HEK293 (cell line): Measurements from ENCODE around the gene NUFIP1.
"Not testable (repeated sequence)": the region's sequence is repeated elsewhere in the genome, so short reads cannot be mapped to it uniquely, and the experiment has no call there.

ENCODE experiments used
- CTCF ChIA-PET: fragments of 350-600 bp; formaldehyde crosslinking; extraction: SDS; loops from one replicate; lab custom pipeline; 2021; ENCODE audit warnings: antibody characterized with exemption; lab: Yijun Ruan, JAX
- POLR2A ChIA-PET: fragments of 300-600 bp; formaldehyde crosslinking; extraction: SDS; loops from one replicate; lab custom pipeline; 2020; ENCODE audit warnings: antibody characterized with exemption, inconsistent platforms; lab: Yijun Ruan, JAX
- H3K27ac ChIP-seq: fragments of 200-500 bp; sonication (Bioruptor generic); 2 replicates; pipeline ENCODE4 v1.5.1; 2014; ENCODE audit warnings: low read depth, low read length, control low read depth, inconsistent platforms; ENCODE audit errors: extremely low read depth
- H3K36me3 ChIP-seq, 2 experiments: fragments of 200-500 bp in 1 of 2; sonication (Bioruptor generic) in 1 of 2; 1 replicate in 1 of 2; 2 replicates in 1 of 2; pipeline ENCODE4 v1.5.1; 2014 to 2017; ENCODE audit warnings: inconsistent platforms in 2 of 2, low read length in 2 of 2; ENCODE audit not compliant: control insufficient read depth in 2 of 2, insufficient read depth in 1 of 2
- H3K4me1 ChIP-seq: fragments of 200-500 bp; sonication (Bioruptor generic); 2 replicates; pipeline ENCODE4 v1.5.1; 2014; ENCODE audit warnings: mild to moderate bottlenecking, low read length, inconsistent platforms; ENCODE audit not compliant: control insufficient read depth, insufficient read depth
- H3K4me3 ChIP-seq: 2 replicates; pipeline ENCODE4 v1.5.1; 2011; ENCODE audit warnings: low read depth, mild to moderate bottlenecking, control low read depth, low read length, moderate library complexity
- H3K9me3 ChIP-seq: fragments of 200-500 bp; sonication (Bioruptor generic); 2 replicates; pipeline ENCODE4 v1.5.1; 2014; ENCODE audit warnings: low read depth, low read length, inconsistent platforms; ENCODE audit not compliant: control insufficient read depth, insufficient read depth
- BCL11A ChIP-seq: fragments of 450-650 bp; formaldehyde crosslinking; IDR thresholded peaks from 2 replicates; pipeline ENCODE4 v1.5.1; 2016; ENCODE audit warnings: low read depth, missing biosample characterization, missing genetic modification characterization
- KLF9 ChIP-seq: fragments of 450-650 bp; formaldehyde crosslinking; IDR thresholded peaks from 2 replicates; pipeline ENCODE4 v1.5.1; 2016; ENCODE audit warnings: missing biosample characterization, missing genetic modification characterization, low read depth
- SALL2 ChIP-seq: fragments of 450-650 bp; formaldehyde crosslinking; IDR thresholded peaks from 2 replicates; pipeline ENCODE4 v1.5.0; 2017; ENCODE audit warnings: missing biosample characterization, mild to moderate bottlenecking, missing genetic modification characterization, borderline replicate concordance
- SCRT1 ChIP-seq: fragments of 450-650 bp; formaldehyde crosslinking; IDR thresholded peaks from 2 replicates; pipeline ENCODE4 v1.5.1; 2016; ENCODE audit warnings: missing biosample characterization, missing genetic modification characterization, borderline replicate concordance
- SP7 ChIP-seq: fragments of 450-650 bp; formaldehyde crosslinking; IDR thresholded peaks from 2 replicates; pipeline ENCODE4 v1.5.1; 2016; ENCODE audit warnings: missing biosample characterization, missing genetic modification characterization
- ZBTB17 ChIP-seq: fragments of 450-650 bp; formaldehyde crosslinking; IDR thresholded peaks from 2 replicates; pipeline ENCODE4 v1.5.1; 2016; ENCODE audit warnings: missing biosample characterization, missing genetic modification characterization
- ZNF133 ChIP-seq: fragments of 450-650 bp; formaldehyde crosslinking; IDR thresholded peaks from 2 replicates; pipeline ENCODE4 v1.5.1; 2016; ENCODE audit warnings: missing biosample characterization, missing genetic modification characterization
- ZNF146 ChIP-seq: fragments of 450-650 bp; formaldehyde crosslinking; IDR thresholded peaks from 2 replicates; pipeline ENCODE4 v1.5.1; 2016; ENCODE audit warnings: missing biosample characterization, missing genetic modification characterization
- ZNF558 ChIP-seq: fragments of 450-650 bp; formaldehyde crosslinking; IDR thresholded peaks from 2 replicates; pipeline ENCODE4 v1.5.1; 2016; ENCODE audit warnings: missing biosample characterization, missing genetic modification characterization
- ZNF623 ChIP-seq: fragments of 450-650 bp; formaldehyde crosslinking; IDR thresholded peaks from 2 replicates; pipeline ENCODE4 v1.5.1; 2016; ENCODE audit warnings: missing biosample characterization, missing genetic modification characterization
- ZNF654 ChIP-seq: fragments of 450-650 bp; formaldehyde crosslinking; IDR thresholded peaks from 2 replicates; pipeline ENCODE4 v1.5.1; 2016; ENCODE audit warnings: low read depth, missing biosample characterization, missing genetic modification characterization
- ZNF747 ChIP-seq: fragments of 450-650 bp; formaldehyde crosslinking; IDR thresholded peaks from 2 replicates; pipeline ENCODE4 v1.5.1; 2016; ENCODE audit warnings: missing biosample characterization, missing genetic modification characterization
- ZNF76 ChIP-seq: fragments of 450-650 bp; formaldehyde crosslinking; IDR thresholded peaks from 2 replicates; pipeline ENCODE4; 2016; ENCODE audit warnings: low read depth, missing biosample characterization, missing genetic modification characterization, borderline replicate concordance
- ZNF837 ChIP-seq: fragments of 450-650 bp; formaldehyde crosslinking; IDR thresholded peaks from 2 replicates; pipeline ENCODE4 v1.5.1; 2016; ENCODE audit warnings: missing biosample characterization, missing genetic modification characterization
- ZXDB ChIP-seq: fragments of 450-650 bp; formaldehyde crosslinking; IDR thresholded peaks from 2 replicates; pipeline ENCODE4 v1.5.1; 2016; ENCODE audit warnings: missing biosample characterization, missing genetic modification characterization
- TF ChIP-seq, protein P1 (sequence below): fragments of 450-650 bp; formaldehyde crosslinking; IDR thresholded peaks from 2 replicates; pipeline ENCODE4 v1.5.1; 2017; ENCODE audit warnings: missing biosample characterization, missing genetic modification characterization
- TF ChIP-seq, protein P2 (sequence below): fragments of 450-650 bp; formaldehyde crosslinking; IDR thresholded peaks from 2 replicates; pipeline ENCODE4 v1.5.1; 2016; ENCODE audit warnings: missing biosample characterization, missing genetic modification characterization
- TF ChIP-seq, protein P3 (sequence below): fragments of 450-650 bp; formaldehyde crosslinking; IDR thresholded peaks from 2 replicates; pipeline ENCODE4 v1.5.1; 2017; ENCODE audit warnings: missing biosample characterization, missing genetic modification characterization

The NUFIP1 gene

DNA sequence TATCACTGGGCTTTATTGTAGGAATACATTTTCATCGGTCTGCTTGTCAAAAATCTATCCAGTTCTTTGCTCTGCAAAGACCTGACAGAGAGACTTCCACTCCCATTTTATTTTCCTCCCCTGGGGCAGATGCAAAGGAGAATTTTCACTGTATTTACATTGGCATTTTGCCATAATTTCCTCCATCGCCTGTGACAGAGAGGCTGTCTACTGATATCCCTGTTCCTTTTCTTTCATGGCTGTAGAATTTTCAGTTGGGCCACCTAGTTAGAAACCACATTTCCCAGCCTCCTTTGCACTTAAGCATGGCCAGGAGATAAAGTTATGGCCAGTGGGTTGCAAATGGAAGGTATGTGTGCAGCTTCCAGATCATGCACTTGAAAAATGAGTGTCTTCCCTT lies 89.3 kb downstream of the NUFIP1 start (continued):
- TF ChIP-seq, protein P1, sequence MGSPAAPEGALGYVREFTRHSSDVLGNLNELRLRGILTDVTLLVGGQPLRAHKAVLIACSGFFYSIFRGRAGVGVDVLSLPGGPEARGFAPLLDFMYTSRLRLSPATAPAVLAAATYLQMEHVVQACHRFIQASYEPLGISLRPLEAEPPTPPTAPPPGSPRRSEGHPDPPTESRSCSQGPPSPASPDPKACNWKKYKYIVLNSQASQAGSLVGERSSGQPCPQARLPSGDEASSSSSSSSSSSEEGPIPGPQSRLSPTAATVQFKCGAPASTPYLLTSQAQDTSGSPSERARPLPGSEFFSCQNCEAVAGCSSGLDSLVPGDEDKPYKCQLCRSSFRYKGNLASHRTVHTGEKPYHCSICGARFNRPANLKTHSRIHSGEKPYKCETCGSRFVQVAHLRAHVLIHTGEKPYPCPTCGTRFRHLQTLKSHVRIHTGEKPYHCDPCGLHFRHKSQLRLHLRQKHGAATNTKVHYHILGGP = no peak
- no peak for TF ChIP-seq SCRT1 (tag by site-specific recombination)
- TF ChIP-seq ZNF837 = no peak
- TF ChIP-seq, protein P2, sequence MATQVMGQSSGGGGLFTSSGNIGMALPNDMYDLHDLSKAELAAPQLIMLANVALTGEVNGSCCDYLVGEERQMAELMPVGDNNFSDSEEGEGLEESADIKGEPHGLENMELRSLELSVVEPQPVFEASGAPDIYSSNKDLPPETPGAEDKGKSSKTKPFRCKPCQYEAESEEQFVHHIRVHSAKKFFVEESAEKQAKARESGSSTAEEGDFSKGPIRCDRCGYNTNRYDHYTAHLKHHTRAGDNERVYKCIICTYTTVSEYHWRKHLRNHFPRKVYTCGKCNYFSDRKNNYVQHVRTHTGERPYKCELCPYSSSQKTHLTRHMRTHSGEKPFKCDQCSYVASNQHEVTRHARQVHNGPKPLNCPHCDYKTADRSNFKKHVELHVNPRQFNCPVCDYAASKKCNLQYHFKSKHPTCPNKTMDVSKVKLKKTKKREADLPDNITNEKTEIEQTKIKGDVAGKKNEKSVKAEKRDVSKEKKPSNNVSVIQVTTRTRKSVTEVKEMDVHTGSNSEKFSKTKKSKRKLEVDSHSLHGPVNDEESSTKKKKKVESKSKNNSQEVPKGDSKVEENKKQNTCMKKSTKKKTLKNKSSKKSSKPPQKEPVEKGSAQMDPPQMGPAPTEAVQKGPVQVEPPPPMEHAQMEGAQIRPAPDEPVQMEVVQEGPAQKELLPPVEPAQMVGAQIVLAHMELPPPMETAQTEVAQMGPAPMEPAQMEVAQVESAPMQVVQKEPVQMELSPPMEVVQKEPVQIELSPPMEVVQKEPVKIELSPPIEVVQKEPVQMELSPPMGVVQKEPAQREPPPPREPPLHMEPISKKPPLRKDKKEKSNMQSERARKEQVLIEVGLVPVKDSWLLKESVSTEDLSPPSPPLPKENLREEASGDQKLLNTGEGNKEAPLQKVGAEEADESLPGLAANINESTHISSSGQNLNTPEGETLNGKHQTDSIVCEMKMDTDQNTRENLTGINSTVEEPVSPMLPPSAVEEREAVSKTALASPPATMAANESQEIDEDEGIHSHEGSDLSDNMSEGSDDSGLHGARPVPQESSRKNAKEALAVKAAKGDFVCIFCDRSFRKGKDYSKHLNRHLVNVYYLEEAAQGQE (tag by site-specific recombination) = no peak
- TF ChIP-seq ZNF133 (tag by site-specific recombination) = no peak
- no peak for TF ChIP-seq ZXDB (tag by site-specific recombination)
- no peak for TF ChIP-seq ZNF747 (tag by site-specific recombination)
- no peak for TF ChIP-seq KLF9 (tag by site-specific recombination)
- TF ChIP-seq ZBTB17 (tag by site-specific recombination) = peak; percentile 49; the same call in 1 of the 2 replicates
- TF ChIP-seq ZNF623 = no peak
- TF ChIP-seq, all 188 proteins: peak for 7

DNA sequence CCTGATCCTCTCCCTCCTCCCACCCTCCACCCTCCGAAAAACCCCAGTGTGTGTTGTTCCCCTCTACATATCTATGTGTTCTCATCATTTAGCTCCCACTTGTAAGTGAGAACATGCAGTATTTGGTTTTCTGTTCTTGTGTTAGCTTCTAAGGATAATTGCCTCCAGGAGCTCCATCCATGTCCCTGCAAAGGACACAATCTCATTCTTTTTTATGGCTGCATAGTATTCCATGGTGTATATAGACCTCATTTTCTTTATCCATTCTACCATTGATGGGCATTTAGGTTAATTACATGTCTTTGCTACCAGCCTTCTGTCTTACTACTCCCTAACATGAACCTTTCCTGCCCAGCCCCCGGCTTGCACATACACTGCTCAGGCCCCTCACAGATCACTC lies 91.0 kb downstream of the NUFIP1 start:
- H3K27ac ChIP-seq, POLR2A ChIA-PET, H3K4me1 ChIP-seq, H3K36me3 ChIP-seq, H3K4me3 ChIP-seq, H3K9me3 ChIP-seq: not testable (repeated sequence)
- CTCF ChIA-PET = interaction anchor here (0.6 to 0.7 kb wide), 2 partner anchors 415 to 1385 kb away, joined by 3 read pairs; no protein-coding TSS in a partner anchor
- peak; percentile 98 for TF ChIP-seq ZNF146 (tag by site-specific recombination)

DNA sequence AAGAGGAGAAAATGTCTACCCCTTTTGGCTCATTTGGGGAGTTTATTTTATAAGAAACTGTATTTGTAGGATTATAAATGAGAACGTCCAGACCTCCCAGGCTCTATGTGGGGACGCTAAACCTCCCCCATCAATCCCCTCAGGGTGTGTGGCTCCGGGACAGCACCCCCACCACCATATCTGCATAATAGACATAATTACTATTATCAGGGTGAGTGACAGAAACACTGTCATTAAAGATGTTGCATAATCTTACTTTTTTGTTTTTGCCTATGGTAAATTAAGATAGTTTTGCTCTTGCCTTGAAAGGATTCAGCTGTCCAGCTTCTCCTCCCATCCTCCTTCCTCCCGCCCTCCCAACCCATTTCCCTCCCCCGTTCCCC lies 93.3 kb downstream of the NUFIP1 start:
- CTCF ChIA-PET = interaction anchor here (0.6 to 0.7 kb wide), 2 partner anchors 338 to 665 kb away, joined by 4 read pairs; no protein-coding TSS in a partner anchor
- Histone ChIP-seq H3K27ac (no peak overlapping the region), H3K4me3 (no peak overlapping the region), H3K36me3 (no peaks in the 10 kb centered on the region), H3K4me1 (peaks cover 3% of the 10 kb centered on the region), H3K9me3 (no peaks in the 10 kb centered on the region)
- TF ChIP-seq SALL2 (tag by site-specific recombination) (no peak), ZNF76 (tag by site-specific recombination) (no peak), ZNF654 (tag by site-specific recombination) (no peak), BCL11A (tag by site-specific recombination) (no peak), SP7 (peak; percentile 86), ZNF558 (tag by site-specific recombination) (no peak)
- TF ChIP-seq, protein P3, sequence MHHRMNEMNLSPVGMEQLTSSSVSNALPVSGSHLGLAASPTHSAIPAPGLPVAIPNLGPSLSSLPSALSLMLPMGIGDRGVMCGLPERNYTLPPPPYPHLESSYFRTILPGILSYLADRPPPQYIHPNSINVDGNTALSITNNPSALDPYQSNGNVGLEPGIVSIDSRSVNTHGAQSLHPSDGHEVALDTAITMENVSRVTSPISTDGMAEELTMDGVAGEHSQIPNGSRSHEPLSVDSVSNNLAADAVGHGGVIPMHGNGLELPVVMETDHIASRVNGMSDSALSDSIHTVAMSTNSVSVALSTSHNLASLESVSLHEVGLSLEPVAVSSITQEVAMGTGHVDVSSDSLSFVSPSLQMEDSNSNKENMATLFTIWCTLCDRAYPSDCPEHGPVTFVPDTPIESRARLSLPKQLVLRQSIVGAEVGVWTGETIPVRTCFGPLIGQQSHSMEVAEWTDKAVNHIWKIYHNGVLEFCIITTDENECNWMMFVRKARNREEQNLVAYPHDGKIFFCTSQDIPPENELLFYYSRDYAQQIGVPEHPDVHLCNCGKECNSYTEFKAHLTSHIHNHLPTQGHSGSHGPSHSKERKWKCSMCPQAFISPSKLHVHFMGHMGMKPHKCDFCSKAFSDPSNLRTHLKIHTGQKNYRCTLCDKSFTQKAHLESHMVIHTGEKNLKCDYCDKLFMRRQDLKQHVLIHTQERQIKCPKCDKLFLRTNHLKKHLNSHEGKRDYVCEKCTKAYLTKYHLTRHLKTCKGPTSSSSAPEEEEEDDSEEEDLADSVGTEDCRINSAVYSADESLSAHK (tag by site-specific recombination) = no peak
- POLR2A ChIA-PET = no interaction called here
